Measurements from ENCODE around the gene ANLN. TPM values are rescaled to one million over a fixed set of nuclear protein-coding genes. Genes with fewer than 3 reads are reported as not detected.

ANLN gene
- total RNA-seq, 4 donors from 2014 or later = 9.4 to 17.3 (median 13.5) TPM

DNA sequence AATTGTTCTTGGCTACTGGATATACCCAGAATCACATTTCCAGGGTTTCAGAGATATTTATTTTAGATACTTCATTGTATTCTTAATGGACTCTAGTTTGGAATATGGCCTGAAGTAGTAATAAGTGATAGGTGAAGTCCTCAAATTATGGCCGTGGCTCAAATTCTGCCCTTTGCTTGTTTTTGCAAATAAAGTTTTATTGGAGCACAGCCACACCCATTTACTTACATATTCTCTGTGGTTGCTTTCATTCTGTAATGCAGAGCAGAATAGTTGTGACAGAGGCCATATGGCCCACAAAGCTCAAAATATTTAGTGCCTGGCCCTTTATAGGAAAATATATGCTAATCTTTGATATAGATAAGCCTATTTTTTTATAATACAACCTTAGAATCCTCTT is 19.5 kb downstream of the ANLN start:
- TF ChIP-seq, protein P1, sequence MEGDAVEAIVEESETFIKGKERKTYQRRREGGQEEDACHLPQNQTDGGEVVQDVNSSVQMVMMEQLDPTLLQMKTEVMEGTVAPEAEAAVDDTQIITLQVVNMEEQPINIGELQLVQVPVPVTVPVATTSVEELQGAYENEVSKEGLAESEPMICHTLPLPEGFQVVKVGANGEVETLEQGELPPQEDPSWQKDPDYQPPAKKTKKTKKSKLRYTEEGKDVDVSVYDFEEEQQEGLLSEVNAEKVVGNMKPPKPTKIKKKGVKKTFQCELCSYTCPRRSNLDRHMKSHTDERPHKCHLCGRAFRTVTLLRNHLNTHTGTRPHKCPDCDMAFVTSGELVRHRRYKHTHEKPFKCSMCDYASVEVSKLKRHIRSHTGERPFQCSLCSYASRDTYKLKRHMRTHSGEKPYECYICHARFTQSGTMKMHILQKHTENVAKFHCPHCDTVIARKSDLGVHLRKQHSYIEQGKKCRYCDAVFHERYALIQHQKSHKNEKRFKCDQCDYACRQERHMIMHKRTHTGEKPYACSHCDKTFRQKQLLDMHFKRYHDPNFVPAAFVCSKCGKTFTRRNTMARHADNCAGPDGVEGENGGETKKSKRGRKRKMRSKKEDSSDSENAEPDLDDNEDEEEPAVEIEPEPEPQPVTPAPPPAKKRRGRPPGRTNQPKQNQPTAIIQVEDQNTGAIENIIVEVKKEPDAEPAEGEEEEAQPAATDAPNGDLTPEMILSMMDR (IDR thresholded peaks at IDR 0.05) = no peak
- no peak for TF ChIP-seq POLR2A (IDR thresholded peaks at IDR 0.05)
- no peak overlapping the region for H3K4me3 ChIP-seq (ENCODE audit: low read depth, poor library complexity, severe bottlenecking)
- intact Hi-C loops (cut with DNase I; ENCODE audit: low total_unique reads) = no loop called here
- WGBS, 2 donors = 93 to 100% methylated on average over 1 of the region's 1 CpG
- DNase-seq (ENCODE audit: low spot score in 2 of 2) = no peak

DNA sequence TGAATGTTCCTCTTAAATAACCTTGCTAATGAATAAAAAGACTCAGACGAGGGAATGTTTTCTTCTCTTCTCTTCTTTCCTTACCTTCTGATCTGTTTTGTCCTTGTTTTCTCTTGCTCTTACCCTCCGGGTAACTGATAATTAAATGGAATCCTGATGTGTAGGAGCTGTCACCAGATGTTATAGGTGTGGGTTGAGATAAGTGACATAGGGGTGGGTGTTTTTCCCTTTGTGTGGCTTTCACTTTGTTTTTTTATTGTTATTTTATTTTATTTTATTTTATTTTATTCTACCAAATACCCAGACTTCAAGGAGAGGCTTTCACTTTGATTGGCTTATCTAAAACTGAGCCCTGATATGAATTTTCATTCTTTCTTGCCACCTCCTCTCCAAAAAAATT is 25.5 kb downstream of the ANLN start:
- DNase-seq (ENCODE audit: low spot score in 2 of 2) = no peak
- WGBS, 2 donors = 85 to 97% methylated on average over 2 of the region's 2 CpGs
- intact Hi-C loops (cut with DNase I; ENCODE audit: low total_unique reads) = no loop called here
- TF ChIP-seq, protein P1 (IDR thresholded peaks at IDR 0.05) = no peak
- no peak for TF ChIP-seq POLR2A (IDR thresholded peaks at IDR 0.05)
- H3K4me3 ChIP-seq (ENCODE audit: low read depth, poor library complexity, severe bottlenecking) = no peak overlapping the region

DNA sequence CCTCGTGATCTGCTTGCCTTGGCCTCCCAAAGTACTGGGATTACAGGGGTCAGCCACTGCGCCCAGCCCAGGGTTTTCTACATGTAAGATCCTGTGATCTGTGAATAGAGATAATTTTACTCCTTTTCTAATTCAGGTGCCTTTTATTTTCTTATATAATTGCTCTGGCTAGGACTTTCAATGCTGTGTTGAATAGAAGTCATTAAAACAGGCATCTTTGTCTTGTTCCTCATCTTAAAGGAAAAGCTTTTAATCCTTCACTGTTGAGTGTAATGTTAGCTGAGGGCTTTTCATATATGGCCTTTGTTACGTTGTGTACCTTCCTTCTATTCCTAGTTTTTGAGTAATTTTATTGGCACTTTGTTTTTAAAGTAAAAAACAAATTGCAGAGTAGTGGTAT is 26.6 kb downstream of the ANLN start:
- H3K4me3 ChIP-seq (ENCODE audit: low read depth, poor library complexity, severe bottlenecking) = no peak overlapping the region
- TF ChIP-seq, protein P1 (IDR thresholded peaks at IDR 0.05) = no peak
- TF ChIP-seq POLR2A (IDR thresholded peaks at IDR 0.05) = no peak
- WGBS, 2 donors = 95 to 100% methylated on average over 3 of the region's 3 CpGs
- intact Hi-C loops (cut with DNase I; ENCODE audit: low total_unique reads) = no loop called here
- no peak for DNase-seq (ENCODE audit: low spot score in 2 of 2)

DNA sequence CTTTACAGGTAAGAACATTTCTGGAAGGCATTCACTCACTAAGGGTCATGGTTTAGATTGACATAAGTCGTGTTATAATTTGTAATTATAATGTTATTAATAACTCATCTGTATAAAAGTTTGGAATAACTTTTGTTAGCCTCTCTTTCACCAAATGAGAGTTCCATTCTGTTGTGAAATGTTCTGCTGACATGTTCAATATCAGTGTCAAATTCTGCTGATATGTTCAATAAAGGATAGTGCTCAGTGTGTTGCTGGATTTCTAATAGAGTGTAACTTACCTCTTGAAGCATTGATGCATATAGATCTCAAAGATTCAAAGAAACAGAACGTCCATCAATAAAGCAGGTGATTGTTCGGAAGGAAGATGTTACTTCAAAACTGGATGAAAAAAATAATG is 30.6 kb downstream of the ANLN start:
- TF ChIP-seq, protein P1 (IDR thresholded peaks at IDR 0.05) = no peak
- TF ChIP-seq POLR2A (IDR thresholded peaks at IDR 0.05) = no peak
- DNase-seq (ENCODE audit: low spot score in 2 of 2) = no peak
- no peak overlapping the region for H3K4me3 ChIP-seq (ENCODE audit: low read depth, poor library complexity, severe bottlenecking)
- WGBS, 2 donors = 94 to 98% methylated on average over 3 of the region's 3 CpGs
- intact Hi-C loops (cut with DNase I; ENCODE audit: low total_unique reads) = no loop called here

DNA sequence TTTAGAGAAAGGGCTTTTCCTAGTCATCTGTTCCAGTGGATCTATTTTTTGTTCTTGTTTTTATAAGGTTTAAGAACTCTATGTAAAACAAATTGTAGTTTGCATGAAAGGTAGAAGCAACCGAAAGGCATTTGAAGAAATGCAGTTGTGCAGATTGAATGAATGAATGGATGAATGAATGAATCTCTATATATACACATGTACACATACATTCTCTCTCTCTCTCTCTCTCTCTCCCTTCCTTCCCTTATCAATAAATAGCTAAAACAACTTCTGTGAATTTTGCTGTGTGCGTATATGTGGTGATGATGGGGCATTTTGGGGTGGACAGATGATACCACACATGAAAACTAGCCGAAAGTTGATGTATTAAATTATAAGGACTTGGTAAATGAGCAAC is 32.4 kb downstream of the ANLN start:
- intact Hi-C loops (cut with DNase I; ENCODE audit: low total_unique reads) = no loop called here
- H3K4me3 ChIP-seq (ENCODE audit: low read depth, poor library complexity, severe bottlenecking) = no peak overlapping the region
- TF ChIP-seq, protein P1 (IDR thresholded peaks at IDR 0.05) = no peak
- no peak for TF ChIP-seq POLR2A (IDR thresholded peaks at IDR 0.05)
- no peak for DNase-seq (ENCODE audit: low spot score in 2 of 2)
- WGBS, 2 donors = 95 to 97% methylated on average over 3 of the region's 3 CpGs

DNA sequence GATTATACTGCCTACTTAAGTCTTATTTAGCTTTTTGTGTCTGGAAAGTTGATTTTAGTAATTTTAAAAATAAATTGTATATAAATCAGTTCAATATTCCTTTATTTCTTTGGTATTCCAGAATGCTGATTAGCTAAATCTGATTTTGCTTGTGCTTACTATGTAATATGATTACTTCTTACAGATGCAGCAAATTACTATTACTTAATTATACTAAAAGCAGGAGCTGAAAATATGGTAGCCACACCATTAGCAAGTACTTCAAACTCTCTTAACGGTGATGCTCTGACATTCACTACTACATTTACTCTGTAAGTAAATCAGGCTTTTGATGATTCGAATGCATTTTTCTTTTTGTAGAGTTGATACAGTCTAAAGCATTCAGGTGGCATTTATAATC is 34.0 kb downstream of the ANLN start:
- no peak for DNase-seq (ENCODE audit: low spot score in 2 of 2)
- 96 to 97% methylated on average over 2 of the region's 2 CpGs for WGBS, 2 donors
- intact Hi-C loops (cut with DNase I; ENCODE audit: low total_unique reads) = no loop called here
- TF ChIP-seq, protein P1 (IDR thresholded peaks at IDR 0.05) = no peak
- H3K4me3 ChIP-seq (ENCODE audit: low read depth, poor library complexity, severe bottlenecking) = no peak overlapping the region

Measured in lower leg skin (tissue), 4 donors.